Ascending aorta (tissue), 2 donors: Measurements from ENCODE around the gene C11orf65. TPM values are rescaled to one million over a fixed set of nuclear protein-coding genes. Genes with fewer than 3 reads are reported as not detected.

Experiments used
- DNase-seq, 2 donors: peaks; one replicate each; pipeline ENCODE4 v3.0.0-alpha.2; 2019; ENCODE audit warnings: low spot score in 2 of 2
- H3K27ac ChIP-seq, 2 donors: fragments of 200-600 bp; sonication (generic); one replicate each; pipeline ENCODE4 v1.5.1; 2016 to 2017; ENCODE audit warnings: mild to moderate bottlenecking in 1 of 2
- H3K27me3 ChIP-seq: fragments of 200-600 bp; sonication (generic); one replicate; pipeline ENCODE4 v1.5.1; 2017
- H3K36me3 ChIP-seq, 2 donors: fragments of 200-600 bp; sonication (generic); one replicate each; pipeline ENCODE4 v1.5.1; 2016
- H3K4me1 ChIP-seq, 2 donors: fragments of 200-600 bp; sonication (generic); one replicate each; pipeline ENCODE4 v1.5.1; 2016 to 2017; ENCODE audit warnings: mild to moderate bottlenecking in 1 of 2
- H3K4me3 ChIP-seq, 2 donors: fragments of 200-600 bp; sonication (generic); one replicate each; pipeline ENCODE4 v1.5.1; 2016 to 2017; ENCODE audit warnings: mild to moderate bottlenecking in 1 of 2
- H3K9me3 ChIP-seq, 2 donors: fragments of 200-600 bp; sonication (generic); one replicate each; pipeline ENCODE4 v1.5.1; 2016
- CTCF ChIP-seq, 3 experiments: fragments of 200-600 bp in 2 of 3; fragments of 450-650 bp in 1 of 3; sonication (generic) in 2 of 3; IDR thresholded peaks; one replicate each; pipeline ENCODE4 v1.5.1; 2016 to 2019; ENCODE audit warnings: antibody characterized with exemption in 3 of 3, mild to moderate bottlenecking in 1 of 3, moderate library complexity in 1 of 3
- intact Hi-C: fragments of 100-400 bp; cut with DNase I; formaldehyde crosslinking; loops from one replicate; pipeline ENCODE4 v1.15.1; 2023
- total RNA-seq: library from RNA; depleted of rRNA; stranded (reverse); fragments of >200 nt; gene quantifications from one replicate; pipeline ENCODE4 v1.1.0, GENCODE V29; 2016

The C11orf65 gene
- total RNA-seq, 1 donor from 2014 or later, result not detected

- H3K4me1 ChIP-seq, result no peaks in the 10 kb centered on the region
- H3K36me3 ChIP-seq, result peaks cover 0 to 18% of the 10 kb centered on the region in 2 donors
- no peak for TF ChIP-seq CTCF (IDR thresholded peaks at IDR 0.05)
- H3K4me3 ChIP-seq, result no peak overlapping the region
- H3K27me3 ChIP-seq, result no peaks in the 10 kb centered on the region
- intact Hi-C loops, result loop anchor here (10.0 kb wide), 1 partner anchor 303 kb away; no protein-coding TSS in a partner anchor
- H3K9me3 ChIP-seq, result no peaks in the 10 kb centered on the region
- no peak for DNase-seq
- H3K27ac ChIP-seq, result no peak overlapping the region
Measured at GRCh38 chr11:108341654-108342053, 125.7 kb downstream of the C11orf65 start.

GRCh38 chr11:108340973-108341372, 126.4 kb downstream of the C11orf65 start:
- no peaks in the 10 kb centered on the region for H3K27me3 ChIP-seq
- intact Hi-C loops, result loop anchor here (10.0 kb wide), 1 partner anchor 304 kb away; no protein-coding TSS in a partner anchor
- peaks cover 0 to 18% of the 10 kb centered on the region in 2 donors for H3K36me3 ChIP-seq
- H3K4me3 ChIP-seq, result no peak overlapping the region
- no peaks in the 10 kb centered on the region for H3K4me1 ChIP-seq
- TF ChIP-seq CTCF (IDR thresholded peaks at IDR 0.05), result no peak
- no peak for DNase-seq
- H3K9me3 ChIP-seq, result no peaks in the 10 kb centered on the region
- H3K27ac ChIP-seq, result no peak overlapping the region

GRCh38 chr11:108338750-108339149, 128.6 kb downstream of the C11orf65 start:
- no peaks in the 10 kb centered on the region for H3K9me3 ChIP-seq
- H3K4me3 ChIP-seq, result no peak overlapping the region
- no peak for DNase-seq
- intact Hi-C loops, result no loop called here
- no peaks in the 10 kb centered on the region for H3K4me1 ChIP-seq
- no peaks in the 10 kb centered on the region for H3K27me3 ChIP-seq
- no peak for TF ChIP-seq CTCF (IDR thresholded peaks at IDR 0.05)
- H3K36me3 ChIP-seq, result peaks cover 11 to 32% of the 10 kb centered on the region in 2 donors
- H3K27ac ChIP-seq, result no peak overlapping the region

DNA sequence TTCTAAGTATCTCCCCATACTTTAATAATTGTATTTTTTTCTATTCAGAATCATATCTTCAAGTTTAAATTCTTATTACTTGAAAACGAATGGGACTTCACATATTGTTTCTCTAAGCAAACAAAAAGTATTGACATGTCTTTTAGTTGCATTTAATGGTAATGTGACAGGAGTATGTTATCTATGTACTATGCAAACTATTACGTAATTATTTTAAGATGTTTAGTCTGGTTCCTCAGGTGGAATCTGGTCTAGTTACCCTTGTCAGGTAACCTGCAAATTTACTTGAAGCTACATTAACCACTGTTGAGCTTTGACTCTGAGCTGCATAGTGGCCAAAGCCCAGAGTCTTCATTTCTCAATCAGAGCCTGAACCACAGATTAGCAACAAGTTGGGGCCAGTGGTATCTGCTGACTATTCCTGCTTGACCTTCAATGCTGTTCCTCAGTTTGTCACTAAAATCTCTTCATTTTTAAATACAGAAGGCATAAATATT, 133.9 kb downstream of the C11orf65 start:
- Histone ChIP-seq H3K27ac (no peak overlapping the region), H3K4me3 (no peak overlapping the region), H3K36me3 (peaks cover 45 to 73% of the 10 kb centered on the region in 2 donors), H3K9me3 (no peaks in the 10 kb centered on the region), H3K27me3 (no peaks in the 10 kb centered on the region), H3K4me1 (no peaks in the 10 kb centered on the region)
- intact Hi-C loops, result no loop called here
- no peak for TF ChIP-seq CTCF (IDR thresholded peaks at IDR 0.05)
- DNase-seq, result no peak

Other genes with a start within 250 kb of the C11orf65 start
- gene NPAT, start 244.9 kb downstream of the C11orf65 start, total RNA-seq, result 2.0 TPM
- 16.0 TPM for gene ATM, start 244.5 kb downstream of the C11orf65 start, total RNA-seq
- 27.1 TPM for gene POGLUT3, start 30.9 kb upstream of the C11orf65 start, total RNA-seq
- 1.1 TPM for gene EXPH5, start 126.2 kb upstream of the C11orf65 start, total RNA-seq
- gene DDX10, start 197.5 kb upstream of the C11orf65 start, total RNA-seq, result 21.9 TPM